SK-N-SH treated with all-trans-retinoic acid at 6 μM for 48 hours (cell line): ENCODE measurements around the gene DESI1.

Source experiments
- ATAC-seq: fragments of 200-7000 bp; cut with Tn5 transposase; 3 replicates; pipeline ENCODE4 v1.9.1; 2020; ENCODE audit warnings: mild to moderate bottlenecking, moderate library complexity
- ARNTL ChIP-seq: fragments of 450-650 bp; formaldehyde crosslinking; IDR thresholded peaks from 2 replicates; pipeline ENCODE4 v1.5.0; 2020; ENCODE audit warnings: low read depth, mild to moderate bottlenecking, moderate library complexity, borderline replicate concordance
- BACH2 ChIP-seq: fragments of 250-450 bp; sonication (Bioruptor Pico); IDR thresholded peaks from 2 replicates; pipeline ENCODE4 v1.9.0; 2021; ENCODE audit warnings: mild to moderate bottlenecking, borderline replicate concordance
- CSDC2 ChIP-seq: fragments of 250-450 bp; sonication (Bioruptor Pico); IDR thresholded peaks from 2 replicates; pipeline ENCODE4 v1.5.0; 2020; ENCODE audit warnings: mild to moderate bottlenecking, moderate library complexity
- ESRRG ChIP-seq: fragments of 250-450 bp; sonication (Bioruptor Pico); IDR thresholded peaks from 2 replicates; pipeline ENCODE4 v1.6.1; 2021; ENCODE audit warnings: mild to moderate bottlenecking
- ISL1 ChIP-seq: fragments of 250-450 bp; sonication (Bioruptor Pico); IDR thresholded peaks from 2 replicates; pipeline ENCODE4 v2.1.2; 2022; ENCODE audit warnings: mild to moderate bottlenecking, moderate library complexity
- OSR1 ChIP-seq: fragments of 250-450 bp; sonication (Bioruptor Pico); IDR thresholded peaks from 2 replicates; pipeline ENCODE4 v1.8.0; 2022; ENCODE audit warnings: moderate library complexity, mild to moderate bottlenecking, inconsistent platforms
- PATZ1 ChIP-seq: fragments of 250-450 bp; sonication (Bioruptor Pico); IDR thresholded peaks from 2 replicates; pipeline ENCODE4 v1.8.0; 2020; ENCODE audit warnings: mild to moderate bottlenecking, moderate library complexity, borderline replicate concordance
- PPARA ChIP-seq: fragments of 250-450 bp; sonication (Bioruptor Pico); IDR thresholded peaks from 2 replicates; pipeline ENCODE4 v1.5.0; 2020; ENCODE audit warnings: mild to moderate bottlenecking, borderline replicate concordance
- RARB ChIP-seq: fragments of 250-450 bp; sonication (Bioruptor Pico); IDR thresholded peaks from 2 replicates; pipeline ENCODE4 v1.8.0; 2021; ENCODE audit warnings: mild to moderate bottlenecking, moderate library complexity
- SNAI2 ChIP-seq: fragments of 250-450 bp; sonication (Bioruptor Pico); IDR thresholded peaks from 2 replicates; pipeline ENCODE4 v1.5.0; 2020; ENCODE audit warnings: mild to moderate bottlenecking, moderate library complexity
- TCF4 ChIP-seq: fragments of 250-450 bp; sonication (Bioruptor Pico); IDR thresholded peaks from 2 replicates; pipeline ENCODE4 v1.8.0; 2021; ENCODE audit warnings: mild to moderate bottlenecking, moderate library complexity, borderline replicate concordance
- TOX ChIP-seq: fragments of 250-450 bp; sonication (Bioruptor Pico); IDR thresholded peaks from 2 replicates; pipeline ENCODE4 v1.8.0; 2021; ENCODE audit warnings: mild to moderate bottlenecking, moderate library complexity, borderline replicate concordance
- TSHZ2 ChIP-seq: fragments of 250-450 bp; sonication (Bioruptor Pico); IDR thresholded peaks from 2 replicates; pipeline ENCODE4 v1.5.0; 2020; ENCODE audit warnings: mild to moderate bottlenecking, moderate library complexity
- ZC3H10 ChIP-seq: fragments of 250-450 bp; sonication (Bioruptor Pico); IDR thresholded peaks from 2 replicates; pipeline ENCODE4 v1.5.1; 2021; ENCODE audit warnings: mild to moderate bottlenecking, moderate library complexity
- ZFP3 ChIP-seq: fragments of 250-450 bp; sonication (Bioruptor Pico); IDR thresholded peaks from 2 replicates; pipeline ENCODE4 v1.5.0; 2020; ENCODE audit warnings: mild to moderate bottlenecking, moderate library complexity
- ZFP30 ChIP-seq: fragments of 450-650 bp; formaldehyde crosslinking; IDR thresholded peaks from 2 replicates; pipeline ENCODE4 v1.5.0; 2022; ENCODE audit warnings: mild to moderate bottlenecking, moderate library complexity
- ZNF565 ChIP-seq: fragments of 450-650 bp; formaldehyde crosslinking; conservative IDR thresholded peaks from 2 replicates; pipeline ENCODE4 v1.5.0; 2020; ENCODE audit warnings: low read depth, mild to moderate bottlenecking, moderate library complexity
- ZNF70 ChIP-seq: fragments of 450-650 bp; formaldehyde crosslinking; IDR thresholded peaks from 2 replicates; pipeline ENCODE4 v1.5.0; 2020; ENCODE audit warnings: mild to moderate bottlenecking, moderate library complexity
- TF ChIP-seq, protein P1 (sequence below): fragments of 250-450 bp; sonication (Bioruptor Pico); IDR thresholded peaks from 2 replicates; pipeline ENCODE4 v1.5.1; 2020; ENCODE audit warnings: low read depth, mild to moderate bottlenecking, moderate library complexity
- TF ChIP-seq, protein P2 (sequence below): fragments of 250-450 bp; sonication (Bioruptor Pico); IDR thresholded peaks from 2 replicates; pipeline ENCODE4 v1.5.1; 2021; ENCODE audit warnings: mild to moderate bottlenecking, moderate library complexity
- TF ChIP-seq, protein P3 (sequence below): fragments of 250-450 bp; sonication (Bioruptor Pico); IDR thresholded peaks from 2 replicates; pipeline ENCODE4 v1.8.0; 2021; ENCODE audit warnings: low read depth, mild to moderate bottlenecking, moderate library complexity, borderline replicate concordance

The DESI1 gene

GRCh38 chr22:41578818-41579217 lies 42.0 kb downstream of the DESI1 start:
- no peak for ATAC-seq
- TF ChIP-seq ZFP30 (no peak), ESRRG (CRISPR knock-in tag) (no peak), SNAI2 (CRISPR knock-in tag) (no peak), BACH2 (CRISPR knock-in tag) (no peak), TOX (no peak), ZNF70 (no peak), TSHZ2 (no peak), PPARA (no peak), ISL1 (CRISPR knock-in tag) (no peak), CSDC2 (CRISPR knock-in tag) (no peak), RARB (CRISPR knock-in tag) (no peak), PATZ1 (CRISPR knock-in tag) (no peak), ZFP3 (CRISPR knock-in tag) (no peak), ARNTL (no peak), TCF4 (CRISPR knock-in tag) (no peak)
- TF ChIP-seq, protein P1, sequence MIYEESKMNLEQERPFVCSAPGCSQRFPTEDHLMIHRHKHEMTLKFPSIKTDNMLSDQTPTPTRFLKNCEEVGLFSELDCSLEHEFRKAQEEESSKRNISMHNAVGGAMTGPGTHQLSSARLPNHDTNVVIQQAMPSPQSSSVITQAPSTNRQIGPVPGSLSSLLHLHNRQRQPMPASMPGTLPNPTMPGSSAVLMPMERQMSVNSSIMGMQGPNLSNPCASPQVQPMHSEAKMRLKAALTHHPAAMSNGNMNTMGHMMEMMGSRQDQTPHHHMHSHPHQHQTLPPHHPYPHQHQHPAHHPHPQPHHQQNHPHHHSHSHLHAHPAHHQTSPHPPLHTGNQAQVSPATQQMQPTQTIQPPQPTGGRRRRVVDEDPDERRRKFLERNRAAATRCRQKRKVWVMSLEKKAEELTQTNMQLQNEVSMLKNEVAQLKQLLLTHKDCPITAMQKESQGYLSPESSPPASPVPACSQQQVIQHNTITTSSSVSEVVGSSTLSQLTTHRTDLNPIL: no peak
- TF ChIP-seq, protein P2, sequence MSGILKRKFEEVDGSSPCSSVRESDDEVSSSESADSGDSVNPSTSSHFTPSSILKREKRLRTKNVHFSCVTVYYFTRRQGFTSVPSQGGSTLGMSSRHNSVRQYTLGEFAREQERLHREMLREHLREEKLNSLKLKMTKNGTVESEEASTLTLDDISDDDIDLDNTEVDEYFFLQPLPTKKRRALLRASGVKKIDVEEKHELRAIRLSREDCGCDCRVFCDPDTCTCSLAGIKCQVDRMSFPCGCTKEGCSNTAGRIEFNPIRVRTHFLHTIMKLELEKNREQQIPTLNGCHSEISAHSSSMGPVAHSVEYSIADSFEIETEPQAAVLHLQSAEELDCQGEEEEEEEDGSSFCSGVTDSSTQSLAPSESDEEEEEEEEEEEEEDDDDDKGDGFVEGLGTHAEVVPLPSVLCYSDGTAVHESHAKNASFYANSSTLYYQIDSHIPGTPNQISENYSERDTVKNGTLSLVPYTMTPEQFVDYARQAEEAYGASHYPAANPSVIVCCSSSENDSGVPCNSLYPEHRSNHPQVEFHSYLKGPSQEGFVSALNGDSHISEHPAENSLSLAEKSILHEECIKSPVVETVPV: no peak

DNA sequence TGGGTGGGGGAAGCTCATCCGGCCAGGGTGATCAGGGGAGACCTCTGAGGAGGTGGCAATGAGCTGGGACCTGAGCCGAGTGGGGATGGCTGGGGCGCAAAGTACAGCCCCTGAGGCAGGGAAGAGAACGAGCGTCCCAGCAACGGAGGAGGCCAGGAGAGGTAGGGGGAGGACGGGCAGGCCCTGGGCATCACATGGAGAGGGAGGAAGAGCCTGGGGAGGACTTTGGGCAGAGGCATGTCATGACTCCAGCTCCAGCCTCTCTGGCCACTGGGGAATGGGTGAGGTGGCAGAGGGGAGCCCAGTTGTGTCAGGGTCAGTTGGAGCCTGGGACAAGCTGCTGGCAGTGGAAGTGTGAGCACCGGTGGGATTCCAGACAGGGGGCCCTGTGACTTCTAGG lies 42.7 kb downstream of the DESI1 start:
- no peak for TF ChIP-seq ZC3H10 (CRISPR knock-in tag)
- no peak for TF ChIP-seq ZNF70
- TF ChIP-seq TOX: no peak
- TF ChIP-seq ISL1 (CRISPR knock-in tag): no peak
- no peak for TF ChIP-seq ARNTL
- no peak for TF ChIP-seq PPARA
- TF ChIP-seq, protein P3, sequence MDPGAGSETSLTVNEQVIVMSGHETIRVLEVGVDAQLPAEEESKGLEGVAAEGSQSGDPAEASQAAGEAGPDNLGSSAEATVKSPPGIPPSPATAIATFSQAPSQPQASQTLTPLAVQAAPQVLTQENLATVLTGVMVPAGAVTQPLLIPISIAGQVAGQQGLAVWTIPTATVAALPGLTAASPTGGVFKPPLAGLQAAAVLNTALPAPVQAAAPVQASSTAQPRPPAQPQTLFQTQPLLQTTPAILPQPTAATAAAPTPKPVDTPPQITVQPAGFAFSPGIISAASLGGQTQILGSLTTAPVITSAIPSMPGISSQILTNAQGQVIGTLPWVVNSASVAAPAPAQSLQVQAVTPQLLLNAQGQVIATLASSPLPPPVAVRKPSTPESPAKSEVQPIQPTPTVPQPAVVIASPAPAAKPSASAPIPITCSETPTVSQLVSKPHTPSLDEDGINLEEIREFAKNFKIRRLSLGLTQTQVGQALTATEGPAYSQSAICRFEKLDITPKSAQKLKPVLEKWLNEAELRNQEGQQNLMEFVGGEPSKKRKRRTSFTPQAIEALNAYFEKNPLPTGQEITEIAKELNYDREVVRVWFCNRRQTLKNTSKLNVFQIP (CRISPR knock-in tag): no peak
- TF ChIP-seq TCF4 (CRISPR knock-in tag): no peak
- TF ChIP-seq ZNF565 (CRISPR knock-in tag): no peak
- no peak for TF ChIP-seq OSR1
- TF ChIP-seq PATZ1 (CRISPR knock-in tag): no peak
- TF ChIP-seq ESRRG (CRISPR knock-in tag): no peak
- TF ChIP-seq SNAI2 (CRISPR knock-in tag): no peak
- no peak for ATAC-seq
